Measurements from ENCODE around the gene ITGAE.
"Not testable (repeated sequence)": the region's sequence is repeated elsewhere in the genome, so short reads cannot be mapped to it uniquely, and the experiment has no call there.

ITGAE gene

GRCh38 chr17:3755335-3756030, 45.5 kb downstream of the ITGAE start:
- peak; percentile 40 for DNase-seq

- peak; percentile 100 for DNase-seq
Observed at GRCh38 chr17:3754458-3755334, 46.3 kb downstream of the ITGAE start.

- DNase-seq = no peak
Observed at GRCh38 chr17:3754066-3754457, 46.9 kb downstream of the ITGAE start.

GRCh38 chr17:3753624-3754023, 47.4 kb downstream of the ITGAE start:
- DNase-seq = no peak

GRCh38 chr17:3751836-3752235, 49.2 kb downstream of the ITGAE start:
- no peak for DNase-seq

- no peak for DNase-seq
Observed at GRCh38 chr17:3750926-3751325, 50.1 kb downstream of the ITGAE start.

GRCh38 chr17:3750296-3750695, 50.7 kb downstream of the ITGAE start:
- DNase-seq = no peak

- DNase-seq = no peak
Observed at GRCh38 chr17:3748576-3748975, 52.4 kb downstream of the ITGAE start.

GRCh38 chr17:3747805-3748204, 53.2 kb downstream of the ITGAE start:
- no peak for DNase-seq

- DNase-seq = no peak
Observed at GRCh38 chr17:3745071-3745470, 55.9 kb downstream of the ITGAE start.

- no peak for DNase-seq
Observed at GRCh38 chr17:3744014-3744413, 57.0 kb downstream of the ITGAE start.

GRCh38 chr17:3740611-3741073, 60.3 kb downstream of the ITGAE start:
- DNase-seq = no peak

- no peak for DNase-seq
Observed at GRCh38 chr17:3739422-3740124, 61.4 kb downstream of the ITGAE start.

GRCh38 chr17:3738562-3739295, 62.3 kb downstream of the ITGAE start:
- peak; percentile 59 for DNase-seq

- DNase-seq = no peak
Observed at GRCh38 chr17:3735515-3735914, 65.5 kb downstream of the ITGAE start.

- not testable (repeated sequence) for DNase-seq
Observed at GRCh38 chr17:3734911-3735276, 66.1 kb downstream of the ITGAE start.

GRCh38 chr17:3732210-3732621, 68.8 kb downstream of the ITGAE start:
- DNase-seq = peak; percentile 11

GRCh38 chr17:3730881-3731429, 70.0 kb downstream of the ITGAE start:
- DNase-seq = no peak

GRCh38 chr17:3729881-3730280, 71.1 kb downstream of the ITGAE start:
- DNase-seq = peak; percentile 79

- not testable (repeated sequence) for DNase-seq
Observed at GRCh38 chr17:3728099-3728498, 72.9 kb downstream of the ITGAE start.

- no peak for DNase-seq
Observed at GRCh38 chr17:3727041-3727440, 73.9 kb downstream of the ITGAE start.

GRCh38 chr17:3724378-3725077, 76.5 kb downstream of the ITGAE start:
- peak; percentile 30 for DNase-seq

All from NCI-H146 (cell line).